ENCODE data around the gene FLNB. TPM values are rescaled to one million over a fixed set of nuclear protein-coding genes. Genes with fewer than 3 reads are reported as not detected.

Gene FLNB
- total RNA-seq, 1 experiment from 2014 or later, result 83.4 TPM

DNA sequence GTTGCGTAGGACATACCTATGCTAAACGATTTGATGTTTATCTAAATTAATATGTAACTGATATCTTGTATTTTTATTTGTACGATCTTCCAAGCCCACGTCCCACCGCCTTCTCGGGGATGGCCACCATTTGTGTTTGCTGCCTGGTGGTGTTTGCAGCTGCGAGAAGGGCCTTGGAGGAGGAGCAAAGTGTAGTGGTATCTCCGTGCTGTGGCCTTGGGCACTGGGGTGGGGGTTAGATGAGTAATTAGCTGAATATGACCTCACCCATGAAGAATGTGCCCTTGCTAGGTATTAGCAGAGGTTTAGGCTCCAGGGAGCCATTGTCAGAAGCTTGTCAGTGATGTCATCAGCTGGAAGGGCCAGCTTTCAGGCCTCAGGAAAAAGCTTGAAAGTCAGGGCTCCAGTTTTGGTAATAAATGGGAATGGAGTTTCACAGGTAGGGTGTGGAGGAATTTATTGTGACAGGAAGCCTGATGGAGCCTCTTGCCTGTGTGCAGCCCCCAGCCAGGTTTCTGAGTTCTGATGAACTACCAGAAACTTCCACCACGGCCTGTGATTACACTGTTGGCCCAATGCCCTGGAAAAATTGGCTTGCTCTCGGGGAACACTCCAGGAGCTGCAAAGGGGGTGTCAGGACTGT is 41.0 kb downstream of the FLNB start:
- H3K79me1 ChIP-seq (ENCODE audit: insufficient read depth, low read depth, low read length, poor library complexity, severe bottlenecking), result peaks cover 9% of the 10 kb centered on the region
- H3K27ac ChIP-seq (ENCODE audit: insufficient read length, low read depth, low read length), result peak overlapping the region; percentile 60
- H2AK5ac ChIP-seq (ENCODE audit: insufficient read length, low read length), result no peak overlapping the region
- H3K79me2 ChIP-seq (ENCODE audit: insufficient read depth, low read length), result peaks cover 31% of the 10 kb centered on the region; the same call in 1 of the 2 replicates
- H3K56ac ChIP-seq (ENCODE audit: insufficient read length, low read depth, low read length), result no peak overlapping the region
- H3K14ac ChIP-seq (ENCODE audit: insufficient read depth, low read length), result peak overlapping the region; percentile 81
- no peak overlapping the region for H2AFZ ChIP-seq (ENCODE audit: low read length)
- H2BK5ac ChIP-seq (ENCODE audit: insufficient read length, low read length), result no peak overlapping the region
- H3K4ac ChIP-seq (ENCODE audit: low read depth, low read length), result peak overlapping the region; percentile 2; the same call in 1 of the 2 replicates
- no peak overlapping the region for H4K8ac ChIP-seq (replicated peaks; ENCODE audit: insufficient read length, low read depth, low read length)
- H3K4me2 ChIP-seq (ENCODE audit: insufficient read depth, insufficient read length, low read length), result peak overlapping the region; percentile 3
- peak overlapping the region; percentile 84 to 99 (median 99) for H3K27ac Mint-ChIP-seq
- no peak overlapping the region; a peak in 1 of 5 replicates for H3K4me3 Mint-ChIP-seq
- H3K4me1 ChIP-seq (ENCODE audit: insufficient read depth, low read length), result peaks cover 16% of the 10 kb centered on the region
- peak; percentile 92 for DNase-seq
- H3K9me3 Mint-ChIP-seq, result no peaks in the 10 kb centered on the region
- no peak overlapping the region for H2BK15ac ChIP-seq (ENCODE audit: low read depth, low read length)
- no peaks in the 10 kb centered on the region; a peak in 1 of 7 replicates for H3K36me3 Mint-ChIP-seq (ENCODE audit: insufficient read depth in 1 of 3, low read depth in 3 of 3)
- peaks cover 55 to 60% of the 10 kb centered on the region in 2 experiments for H3K4me1 Mint-ChIP-seq
- TF ChIP-seq, protein P1, sequence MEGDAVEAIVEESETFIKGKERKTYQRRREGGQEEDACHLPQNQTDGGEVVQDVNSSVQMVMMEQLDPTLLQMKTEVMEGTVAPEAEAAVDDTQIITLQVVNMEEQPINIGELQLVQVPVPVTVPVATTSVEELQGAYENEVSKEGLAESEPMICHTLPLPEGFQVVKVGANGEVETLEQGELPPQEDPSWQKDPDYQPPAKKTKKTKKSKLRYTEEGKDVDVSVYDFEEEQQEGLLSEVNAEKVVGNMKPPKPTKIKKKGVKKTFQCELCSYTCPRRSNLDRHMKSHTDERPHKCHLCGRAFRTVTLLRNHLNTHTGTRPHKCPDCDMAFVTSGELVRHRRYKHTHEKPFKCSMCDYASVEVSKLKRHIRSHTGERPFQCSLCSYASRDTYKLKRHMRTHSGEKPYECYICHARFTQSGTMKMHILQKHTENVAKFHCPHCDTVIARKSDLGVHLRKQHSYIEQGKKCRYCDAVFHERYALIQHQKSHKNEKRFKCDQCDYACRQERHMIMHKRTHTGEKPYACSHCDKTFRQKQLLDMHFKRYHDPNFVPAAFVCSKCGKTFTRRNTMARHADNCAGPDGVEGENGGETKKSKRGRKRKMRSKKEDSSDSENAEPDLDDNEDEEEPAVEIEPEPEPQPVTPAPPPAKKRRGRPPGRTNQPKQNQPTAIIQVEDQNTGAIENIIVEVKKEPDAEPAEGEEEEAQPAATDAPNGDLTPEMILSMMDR (conservative IDR thresholded peaks at IDR 0.05), result no peak
- H2BK120ac ChIP-seq (ENCODE audit: low read depth, low read length, poor library complexity, severe bottlenecking), result peak overlapping the region; percentile 27
- H4K20me1 ChIP-seq (ENCODE audit: control insufficient read depth, insufficient read depth, insufficient read length), result peaks cover 3% of the 10 kb centered on the region
- peak overlapping the region; percentile 89 for H3K18ac ChIP-seq (ENCODE audit: insufficient read length, low read depth, low read length)
- no peaks in the 10 kb centered on the region for H3K27me3 Mint-ChIP-seq (ENCODE audit: low read depth)
- H2BK20ac ChIP-seq (ENCODE audit: low read depth, low read length, poor library complexity, severe bottlenecking), result no peak overlapping the region
- H3K9ac ChIP-seq (ENCODE audit: extremely low read depth, insufficient read length, low read length), result peak overlapping the region; percentile 42
- peak overlapping the region; percentile 44 for H4K91ac ChIP-seq (ENCODE audit: insufficient read length, low read depth, low read length)
- no peaks in the 10 kb centered on the region for H3K23me2 ChIP-seq (ENCODE audit: insufficient read length, low read depth, low read length, poor library complexity, severe bottlenecking)
- no peaks in the 10 kb centered on the region for H3K9me3 ChIP-seq (ENCODE audit: control insufficient read depth, low read depth, low read length)
- H3K23ac ChIP-seq (ENCODE audit: insufficient read length, low read depth, low read length), result no peak overlapping the region
- no peaks in the 10 kb centered on the region for H3K27me3 ChIP-seq (ENCODE audit: insufficient read depth, low read length)
- H4K5ac ChIP-seq (ENCODE audit: insufficient read length, low read depth, low read length), result no peak overlapping the region
- WGBS (ENCODE audit: extremely low coverage, insufficient read length, low lambda C conversion rate), result no CpG with 5 or more reads among the region's 10 CpGs
- peak overlapping the region; percentile 71 for H2BK12ac ChIP-seq (ENCODE audit: insufficient read length, low read depth, low read length)
- no peak overlapping the region for H3T11ph ChIP-seq (ENCODE audit: low read length)

All from H9 (cell line).